Neuron (in vitro differentiated cells): ENCODE measurements around the gene NUP62.

Source experiments
- H2AFZ ChIP-seq: one replicate; pipeline ENCODE4 v1.6.1; 2013; ENCODE audit warnings: low read depth, mild to moderate bottlenecking, inconsistent platforms, low read length, moderate library complexity
- H3K27me3 ChIP-seq: one replicate; pipeline ENCODE4 v1.6.1; 2013; ENCODE audit warnings: low read length; ENCODE audit not compliant: insufficient read depth
- H3K36me3 ChIP-seq: one replicate; pipeline ENCODE4 v1.6.1; 2013; ENCODE audit warnings: low read length; ENCODE audit not compliant: insufficient read depth
- H3K4me1 ChIP-seq: one replicate; pipeline ENCODE4 v1.6.1; 2013; ENCODE audit warnings: low read length; ENCODE audit not compliant: insufficient read depth
- H3K4me3 ChIP-seq: 2 replicates; pipeline ENCODE4 v1.5.1; 2013; ENCODE audit warnings: mild to moderate bottlenecking, low read length, moderate library complexity
- H3K9me3 ChIP-seq: one replicate; pipeline ENCODE4 v1.6.1; 2013; ENCODE audit warnings: low read length

NUP62 gene

GRCh38 chr19:49863254-49863934, 65.9 kb downstream of the NUP62 start:
- Histone ChIP-seq H3K4me3 (no peak overlapping the region), H3K4me1 (peaks cover 17% of the 10 kb centered on the region), H3K27me3 (no peaks in the 10 kb centered on the region), H3K9me3 (no peaks in the 10 kb centered on the region), H2AFZ (no peak overlapping the region), H3K36me3 (peaks cover 57% of the 10 kb centered on the region)

GRCh38 chr19:49862391-49863253, 66.7 kb downstream of the NUP62 start:
- Histone ChIP-seq H2AFZ (no peak overlapping the region), H3K36me3 (peaks cover 64% of the 10 kb centered on the region), H3K4me3 (no peak overlapping the region), H3K4me1 (peaks cover 15% of the 10 kb centered on the region), H3K9me3 (no peaks in the 10 kb centered on the region), H3K27me3 (no peaks in the 10 kb centered on the region)

GRCh38 chr19:49861541-49862378, 67.5 kb downstream of the NUP62 start:
- H3K4me1 ChIP-seq, result peaks cover 14% of the 10 kb centered on the region
- no peaks in the 10 kb centered on the region for H3K9me3 ChIP-seq
- no peak overlapping the region for H2AFZ ChIP-seq
- H3K27me3 ChIP-seq, result no peaks in the 10 kb centered on the region
- no peak overlapping the region for H3K4me3 ChIP-seq
- peaks cover 72% of the 10 kb centered on the region for H3K36me3 ChIP-seq

GRCh38 chr19:49861107-49861506, 68.2 kb downstream of the NUP62 start:
- Histone ChIP-seq H3K4me1 (peaks cover 7% of the 10 kb centered on the region), H2AFZ (no peak overlapping the region), H3K9me3 (no peaks in the 10 kb centered on the region), H3K36me3 (peaks cover 78% of the 10 kb centered on the region), H3K4me3 (no peak overlapping the region), H3K27me3 (no peaks in the 10 kb centered on the region)

GRCh38 chr19:49860336-49861102, 68.8 kb downstream of the NUP62 start:
- no peak overlapping the region for H3K4me3 ChIP-seq
- peaks cover 84% of the 10 kb centered on the region for H3K36me3 ChIP-seq
- H2AFZ ChIP-seq, result no peak overlapping the region
- no peaks in the 10 kb centered on the region for H3K27me3 ChIP-seq
- H3K9me3 ChIP-seq, result no peaks in the 10 kb centered on the region
- peaks cover 2% of the 10 kb centered on the region for H3K4me1 ChIP-seq

GRCh38 chr19:49859682-49860335, 69.5 kb downstream of the NUP62 start:
- no peak overlapping the region for H2AFZ ChIP-seq
- H3K9me3 ChIP-seq, result no peaks in the 10 kb centered on the region
- peaks cover 88% of the 10 kb centered on the region for H3K36me3 ChIP-seq
- no peaks in the 10 kb centered on the region for H3K4me1 ChIP-seq
- H3K27me3 ChIP-seq, result no peaks in the 10 kb centered on the region
- H3K4me3 ChIP-seq, result no peak overlapping the region

GRCh38 chr19:49858088-49858985, 71.0 kb downstream of the NUP62 start:
- Histone ChIP-seq H3K9me3 (no peaks in the 10 kb centered on the region), H3K27me3 (no peaks in the 10 kb centered on the region), H2AFZ (no peak overlapping the region), H3K4me1 (no peaks in the 10 kb centered on the region), H3K4me3 (no peak overlapping the region), H3K36me3 (peaks cover 84% of the 10 kb centered on the region)

GRCh38 chr19:49857838-49858087, 71.5 kb downstream of the NUP62 start:
- H3K9me3 ChIP-seq, result no peaks in the 10 kb centered on the region
- H3K27me3 ChIP-seq, result no peaks in the 10 kb centered on the region
- H3K4me3 ChIP-seq, result no peak overlapping the region
- H3K4me1 ChIP-seq, result peaks cover 4% of the 10 kb centered on the region
- no peak overlapping the region for H2AFZ ChIP-seq
- H3K36me3 ChIP-seq, result peaks cover 82% of the 10 kb centered on the region

- H3K9me3 ChIP-seq, result no peaks in the 10 kb centered on the region
- no peaks in the 10 kb centered on the region for H3K27me3 ChIP-seq
- H3K4me3 ChIP-seq, result no peak overlapping the region
- no peak overlapping the region for H2AFZ ChIP-seq
- peaks cover 9% of the 10 kb centered on the region for H3K4me1 ChIP-seq
- H3K36me3 ChIP-seq, result peaks cover 83% of the 10 kb centered on the region
Observed at GRCh38 chr19:49857061-49857837, 72.1 kb downstream of the NUP62 start.
